ENCODE measurements around the gene PXDN. TPM values are rescaled to one million over a fixed set of nuclear protein-coding genes. Genes with fewer than 3 reads are reported as not detected.

Gene PXDN
- polyA plus RNA-seq, 1 donor: 60.6 TPM

- peaks cover 2% of the 10 kb centered on the region for H3K9me3 ChIP-seq (ENCODE audit: control insufficient read depth, low read depth, low read length)
- H3K36me3 ChIP-seq (ENCODE audit: control insufficient read depth, insufficient read depth, low read length): peaks cover 50% of the 10 kb centered on the region
- no CpG with 5 or more reads among the region's 19 CpGs for WGBS (ENCODE audit: insufficient coverage, low lambda C conversion rate)
- no peak for DNase-seq
- H3K4me1 ChIP-seq (ENCODE audit: control insufficient read depth, insufficient read depth, low read length): no peaks in the 10 kb centered on the region
- no peak overlapping the region for H3K4me3 ChIP-seq (ENCODE audit: low read length)
- no peak overlapping the region for H3K27ac ChIP-seq (ENCODE audit: low read length)
- H3K27me3 ChIP-seq (ENCODE audit: control insufficient read depth, insufficient read depth, low read length): no peaks in the 10 kb centered on the region
These were observed 82.3 kb downstream of the PXDN start for GRCh38 chr2:1661891-1662605.

- H3K9me3 ChIP-seq (ENCODE audit: control insufficient read depth, low read depth, low read length): peaks cover 2% of the 10 kb centered on the region
- H3K4me3 ChIP-seq (ENCODE audit: low read length): no peak overlapping the region
- H3K36me3 ChIP-seq (ENCODE audit: control insufficient read depth, insufficient read depth, low read length): peaks cover 48% of the 10 kb centered on the region
- WGBS (ENCODE audit: insufficient coverage, low lambda C conversion rate): no CpG with 5 or more reads among the region's 21 CpGs
- no peaks in the 10 kb centered on the region for H3K27me3 ChIP-seq (ENCODE audit: control insufficient read depth, insufficient read depth, low read length)
- H3K27ac ChIP-seq (ENCODE audit: low read length): no peak overlapping the region
- no peaks in the 10 kb centered on the region for H3K4me1 ChIP-seq (ENCODE audit: control insufficient read depth, insufficient read depth, low read length)
- DNase-seq: no peak
These were observed 83.4 kb downstream of the PXDN start for GRCh38 chr2:1660656-1661640.

- Histone ChIP-seq H3K36me3 (ENCODE audit: control insufficient read depth, insufficient read depth, low read length) (peaks cover 45% of the 10 kb centered on the region), H3K27ac (ENCODE audit: low read length) (no peak overlapping the region), H3K4me1 (ENCODE audit: control insufficient read depth, insufficient read depth, low read length) (no peaks in the 10 kb centered on the region), H3K27me3 (ENCODE audit: control insufficient read depth, insufficient read depth, low read length) (no peaks in the 10 kb centered on the region), H3K9me3 (ENCODE audit: control insufficient read depth, low read depth, low read length) (peaks cover 2% of the 10 kb centered on the region), H3K4me3 (ENCODE audit: low read length) (no peak overlapping the region)
- WGBS (ENCODE audit: insufficient coverage, low lambda C conversion rate): no CpG with 5 or more reads among the region's 16 CpGs
- no peak for DNase-seq
These were observed 84.3 kb downstream of the PXDN start for GRCh38 chr2:1659951-1660565.

GRCh38 chr2:1658394-1659151 is 85.7 kb downstream of the PXDN start:
- Histone ChIP-seq H3K4me1 (ENCODE audit: control insufficient read depth, insufficient read depth, low read length) (no peaks in the 10 kb centered on the region), H3K27ac (ENCODE audit: low read length) (no peak overlapping the region), H3K36me3 (ENCODE audit: control insufficient read depth, insufficient read depth, low read length) (peaks cover 37% of the 10 kb centered on the region), H3K9me3 (ENCODE audit: control insufficient read depth, low read depth, low read length) (peaks cover 2% of the 10 kb centered on the region), H3K4me3 (ENCODE audit: low read length) (no peak overlapping the region), H3K27me3 (ENCODE audit: control insufficient read depth, insufficient read depth, low read length) (no peaks in the 10 kb centered on the region)
- DNase-seq: no peak
- no CpG with 5 or more reads among the region's 26 CpGs for WGBS (ENCODE audit: insufficient coverage, low lambda C conversion rate)

DNA sequence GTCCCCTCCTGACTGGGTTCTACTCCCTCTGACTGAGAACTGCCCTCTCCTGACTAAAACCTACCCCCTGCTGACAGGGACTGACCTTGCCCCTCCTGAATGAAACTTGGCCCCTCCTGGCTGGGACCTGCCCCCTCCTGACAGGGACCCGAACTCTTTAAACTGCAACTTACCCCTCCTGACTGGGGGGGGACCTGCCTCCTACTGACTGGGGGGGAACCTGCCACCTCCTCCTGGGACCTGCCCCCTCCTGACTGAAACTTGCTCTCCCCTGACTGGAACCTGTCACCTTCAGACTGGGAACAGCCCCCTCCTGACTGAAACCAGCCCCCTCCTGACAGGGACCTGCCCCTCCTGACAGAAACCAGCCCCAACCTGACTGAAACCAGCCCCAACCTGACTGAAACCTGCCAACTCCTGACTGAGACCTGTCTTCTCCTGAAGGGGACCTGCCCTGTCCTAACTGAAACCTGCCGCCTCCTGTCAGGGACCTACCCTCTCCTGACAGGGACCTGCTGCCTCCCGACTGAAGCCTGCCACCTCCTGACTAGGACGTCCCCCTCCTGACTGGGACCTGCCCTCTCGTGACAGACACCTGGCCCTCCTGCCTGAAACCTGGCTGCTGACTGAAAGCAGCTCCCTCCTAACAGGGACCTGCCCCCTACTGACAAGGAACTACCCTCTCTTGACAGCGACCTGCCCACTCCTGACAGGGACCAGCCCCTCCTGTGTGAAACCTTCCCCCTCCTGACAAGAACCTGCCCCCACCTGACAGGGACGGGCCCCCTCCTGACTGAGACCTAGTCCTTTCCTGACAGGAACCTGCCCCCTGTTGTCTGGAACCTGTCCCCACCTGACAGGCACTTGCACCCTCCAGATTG is 87.1 kb downstream of the PXDN start:
- Histone ChIP-seq H3K27me3 (ENCODE audit: control insufficient read depth, insufficient read depth, low read length) (no peaks in the 10 kb centered on the region), H3K27ac (ENCODE audit: low read length) (no peak overlapping the region), H3K4me3 (ENCODE audit: low read length) (no peak overlapping the region), H3K9me3 (ENCODE audit: control insufficient read depth, low read depth, low read length) (peaks cover 2% of the 10 kb centered on the region), H3K4me1 (ENCODE audit: control insufficient read depth, insufficient read depth, low read length) (no peaks in the 10 kb centered on the region), H3K36me3 (ENCODE audit: control insufficient read depth, insufficient read depth, low read length) (peaks cover 33% of the 10 kb centered on the region)
- DNase-seq: no peak
- WGBS (ENCODE audit: insufficient coverage, low lambda C conversion rate): no CpG with 5 or more reads among the region's 7 CpGs

- Histone ChIP-seq H3K27me3 (ENCODE audit: control insufficient read depth, insufficient read depth, low read length) (no peaks in the 10 kb centered on the region), H3K4me1 (ENCODE audit: control insufficient read depth, insufficient read depth, low read length) (no peaks in the 10 kb centered on the region), H3K4me3 (ENCODE audit: low read length) (no peak overlapping the region), H3K27ac (ENCODE audit: low read length) (no peak overlapping the region), H3K9me3 (ENCODE audit: control insufficient read depth, low read depth, low read length) (peaks cover 2% of the 10 kb centered on the region), H3K36me3 (ENCODE audit: control insufficient read depth, insufficient read depth, low read length) (peaks cover 33% of the 10 kb centered on the region)
- no peak for DNase-seq
- no CpG with 5 or more reads among the region's 6 CpGs for WGBS (ENCODE audit: insufficient coverage, low lambda C conversion rate)
These were observed 87.9 kb downstream of the PXDN start for GRCh38 chr2:1656326-1656960.

DNA sequence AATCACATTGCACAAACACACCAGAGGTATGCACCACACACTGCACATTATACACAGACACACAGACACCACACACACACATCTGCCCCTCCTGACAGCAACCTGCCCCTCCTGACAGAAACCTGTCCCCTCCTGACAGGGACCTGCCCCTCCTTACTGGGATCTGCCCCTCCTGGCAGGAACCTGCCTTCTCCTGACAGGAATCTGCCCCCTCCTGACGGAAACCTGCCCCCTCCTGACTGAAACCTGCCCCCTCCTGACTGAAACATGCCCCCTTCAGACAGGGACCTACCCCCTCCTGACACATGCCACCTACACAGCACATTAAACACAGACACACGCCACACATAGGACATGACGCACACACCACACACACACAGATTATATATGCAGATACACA is 88.9 kb downstream of the PXDN start:
- no CpG with 5 or more reads among the region's 3 CpGs for WGBS (ENCODE audit: insufficient coverage, low lambda C conversion rate)
- no peak overlapping the region for H3K27ac ChIP-seq (ENCODE audit: low read length)
- no peak overlapping the region for H3K4me3 ChIP-seq (ENCODE audit: low read length)
- peaks cover 23% of the 10 kb centered on the region for H3K36me3 ChIP-seq (ENCODE audit: control insufficient read depth, insufficient read depth, low read length)
- H3K4me1 ChIP-seq (ENCODE audit: control insufficient read depth, insufficient read depth, low read length): no peaks in the 10 kb centered on the region
- H3K27me3 ChIP-seq (ENCODE audit: control insufficient read depth, insufficient read depth, low read length): no peaks in the 10 kb centered on the region
- DNase-seq: no peak
- peaks cover 2% of the 10 kb centered on the region for H3K9me3 ChIP-seq (ENCODE audit: control insufficient read depth, low read depth, low read length)

DNA sequence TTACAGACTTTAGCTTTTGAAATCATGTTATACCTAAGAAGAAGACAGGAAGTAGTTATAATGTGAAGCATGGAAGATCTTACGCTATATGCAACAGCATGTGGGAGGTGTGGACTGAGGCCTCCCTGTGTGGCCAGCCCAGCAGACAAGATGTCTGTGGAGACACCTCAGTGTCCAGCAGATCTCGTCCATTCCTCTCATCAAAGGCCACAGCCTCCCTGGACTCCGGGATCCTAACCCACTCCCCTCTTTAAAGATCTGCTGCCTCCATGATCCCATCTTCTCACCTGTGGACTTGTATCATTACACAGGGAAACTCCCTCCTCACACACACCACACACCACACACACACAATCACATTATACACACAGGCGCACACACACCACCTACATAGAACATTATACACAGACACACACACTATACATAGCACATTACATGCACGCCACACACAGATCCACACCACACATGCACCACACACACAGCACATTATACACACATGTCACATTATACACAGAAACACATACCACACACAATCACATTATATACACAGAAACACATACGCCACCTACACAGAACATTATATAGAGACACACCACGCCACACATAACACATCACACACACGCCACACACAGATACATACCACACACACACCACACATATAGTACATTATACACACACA is 89.5 kb downstream of the PXDN start:
- Histone ChIP-seq H3K4me3 (ENCODE audit: low read length) (no peak overlapping the region), H3K9me3 (ENCODE audit: control insufficient read depth, low read depth, low read length) (peaks cover 2% of the 10 kb centered on the region), H3K27me3 (ENCODE audit: control insufficient read depth, insufficient read depth, low read length) (no peaks in the 10 kb centered on the region), H3K36me3 (ENCODE audit: control insufficient read depth, insufficient read depth, low read length) (peaks cover 20% of the 10 kb centered on the region), H3K27ac (ENCODE audit: low read length) (no peak overlapping the region), H3K4me1 (ENCODE audit: control insufficient read depth, insufficient read depth, low read length) (no peaks in the 10 kb centered on the region)
- no CpG with 5 or more reads among the region's 8 CpGs for WGBS (ENCODE audit: insufficient coverage, low lambda C conversion rate)
- DNase-seq: no peak
